ENCODE measurements around the gene RNU5B-1. TPM values are rescaled to one million over a fixed set of nuclear protein-coding genes. Genes with fewer than 3 reads are reported as not detected.

RNU5B-1 gene
- total and polyA plus RNA-seq, 4 donors = not detected

- no peak overlapping the region for H3K27ac ChIP-seq (ENCODE audit: low read depth in 1 of 2, low read length in 2 of 2)
- WGBS = 89% methylated on average over 6 of the region's 6 CpGs
- no peaks in the 10 kb centered on the region for H3K36me3 ChIP-seq (ENCODE audit: control insufficient read depth in 4 of 4, insufficient read depth in 3 of 4, low read depth in 1 of 4, low read length in 3 of 4)
- TF ChIP-seq SP1 (IDR thresholded peaks at IDR 0.05) (no peak), MAX (IDR thresholded peaks at IDR 0.05) (no peak), FOXA1 (IDR thresholded peaks at IDR 0.05) (no peak), REST (IDR thresholded peaks at IDR 0.05) (no peak), GABPA (IDR thresholded peaks at IDR 0.05 in 1 of 2, conservative IDR thresholded peaks at IDR 0.05 in 1 of 2) (no peak)
- H3K9ac ChIP-seq (ENCODE audit: low read depth in 1 of 2, low read length in 2 of 2) = no peak overlapping the region
- H3K9me3 ChIP-seq (ENCODE audit: control insufficient read depth in 4 of 4, low read length in 3 of 4) = no peaks in the 10 kb centered on the region
- H3K4me1 ChIP-seq (ENCODE audit: control insufficient read depth in 4 of 4, insufficient read depth in 4 of 4, low read length in 3 of 4) = no peaks in the 10 kb centered on the region
- DNase-seq (ENCODE audit: low spot score) = no peak
- no peaks in the 10 kb centered on the region for H3K27me3 ChIP-seq (ENCODE audit: control insufficient read depth in 4 of 4, insufficient read depth in 4 of 4, low read length in 3 of 4)
- H3K4me3 ChIP-seq (ENCODE audit: low read depth in 1 of 3, low read length in 3 of 3) = no peak overlapping the region
These were observed 34.9 kb downstream of the RNU5B-1 start for GRCh38 chr15:65339416-65339815.

- H3K27ac ChIP-seq (ENCODE audit: low read depth in 1 of 2, low read length in 2 of 2) = no peak overlapping the region
These were observed 35.4 kb downstream of the RNU5B-1 start for GRCh38 chr15:65339920-65340319.

More at GRCh38 chr15:65339920-65340319, 35.4 kb downstream of the RNU5B-1 start:
- no peak for TF ChIP-seq FOXA1 (IDR thresholded peaks at IDR 0.05)
- TF ChIP-seq MAX (IDR thresholded peaks at IDR 0.05) = no peak
- TF ChIP-seq REST (IDR thresholded peaks at IDR 0.05) = no peak
- no peak for TF ChIP-seq HNF4G (IDR thresholded peaks at IDR 0.05)
- no peak for TF ChIP-seq JUND (IDR thresholded peaks at IDR 0.05)
- TF ChIP-seq ATF3 (IDR thresholded peaks at IDR 0.05) = no peak
- no peak for TF ChIP-seq RXRA (IDR thresholded peaks at IDR 0.05)
- TF ChIP-seq FOXA2 (IDR thresholded peaks at IDR 0.05) = no peak
- no peak for TF ChIP-seq GABPA (IDR thresholded peaks at IDR 0.05 in 1 of 2, conservative IDR thresholded peaks at IDR 0.05 in 1 of 2)
- TF ChIP-seq SP1 (IDR thresholded peaks at IDR 0.05) = no peak
- TF ChIP-seq TAF1 (conservative IDR thresholded peaks at IDR 0.05) = no peak
- TF ChIP-seq CTCF (IDR thresholded peaks at IDR 0.05; ENCODE audit: low read depth, low read length, missing input control) = no peak
- no peak for DNase-seq (ENCODE audit: low spot score)
- WGBS = 56% methylated on average over 7 of the region's 7 CpGs
- Histone ChIP-seq H3K36me3 (ENCODE audit: control insufficient read depth in 4 of 4, insufficient read depth in 3 of 4, low read depth in 1 of 4, low read length in 3 of 4) (no peaks in the 10 kb centered on the region), H3K27me3 (ENCODE audit: control insufficient read depth in 4 of 4, insufficient read depth in 4 of 4, low read length in 3 of 4) (no peaks in the 10 kb centered on the region), H3K9me3 (ENCODE audit: control insufficient read depth in 4 of 4, low read length in 3 of 4) (no peaks in the 10 kb centered on the region), H3K4me3 (ENCODE audit: low read depth in 1 of 3, low read length in 3 of 3) (no peak overlapping the region), H3K4me1 (ENCODE audit: control insufficient read depth in 4 of 4, insufficient read depth in 4 of 4, low read length in 3 of 4) (no peaks in the 10 kb centered on the region), H3K9ac (ENCODE audit: low read depth in 1 of 2, low read length in 2 of 2) (no peak overlapping the region)

Measured in liver (tissue), 9 donors.